Sigmoid colon (tissue), 7 donors: Measurements from ENCODE around the gene LATS2. TPM values are rescaled to one million over a fixed set of nuclear protein-coding genes. Genes with fewer than 3 reads are reported as not detected.

Experiments used
- DNase-seq: peaks from one replicate; pipeline ENCODE4 v3.0.0-alpha.2; 2019
- H3K27ac ChIP-seq, 4 donors: fragments of 200-600 bp; sonication (generic); one replicate each; pipeline ENCODE4 v1.5.1; 2016 to 2019; ENCODE audit warnings: mild to moderate bottlenecking in 1 of 4
- H3K27me3 ChIP-seq, 3 donors: fragments of 200-600 bp; sonication (generic); one replicate each; pipeline ENCODE4 v1.5.1; 2019; ENCODE audit warnings: mild to moderate bottlenecking in 1 of 3
- H3K36me3 ChIP-seq, 4 donors: fragments of 200-600 bp; sonication (generic); one replicate each; pipeline ENCODE4 v1.5.1; 2016 to 2019
- H3K4me1 ChIP-seq, 4 donors: fragments of 200-600 bp; sonication (generic); one replicate each; pipeline ENCODE4 v1.5.1; 2017 to 2019
- H3K4me3 ChIP-seq, 4 donors: fragments of 200-600 bp; sonication (generic); one replicate each; pipeline ENCODE4 v1.5.1; 2017 to 2019; ENCODE audit warnings: mild to moderate bottlenecking in 2 of 4, moderate library complexity in 1 of 4
- H3K9me3 ChIP-seq, 4 donors: fragments of 200-600 bp in 3 of 4; sonication (generic) in 3 of 4; one replicate each; pipeline versions ENCODE4 v1.5.1 to v1.6.1; 2013 to 2019
- CTCF ChIP-seq, 4 experiments: fragments of 450-650 bp in 3 of 4; fragments of 200-600 bp in 1 of 4; IDR thresholded peaks; one replicate each; pipeline ENCODE4 v1.5.1; 2016 to 2019; ENCODE audit warnings: antibody characterized with exemption in 4 of 4, mild to moderate bottlenecking in 3 of 4, moderate library complexity in 2 of 4
- EP300 ChIP-seq, 4 donors: sonication (generic); formaldehyde crosslinking; IDR thresholded peaks; one replicate each; pipeline ENCODE4 v1.6.1; 2017; ENCODE audit warnings: antibody characterized with exemption in 4 of 4
- POLR2A ChIP-seq, 2 donors: fragments of 450-650 bp; IDR thresholded peaks; one replicate each; pipeline ENCODE4 v1.6.1; 2016; ENCODE audit warnings: antibody characterized with exemption in 2 of 2, mild to moderate bottlenecking in 2 of 2, moderate library complexity in 2 of 2
- POLR2AphosphoS5 ChIP-seq, 4 donors: sonication (generic); formaldehyde crosslinking; IDR thresholded peaks; one replicate each; pipeline ENCODE4 v1.6.1; 2017; ENCODE audit warnings: antibody characterized with exemption in 4 of 4
- WGBS, 2 donors: extraction: QIAGEN DNeasy Blood & Tissue Kit; methylation state at CpG; one replicate each; pipeline ENCODE4 v1.1.7; 2013; 5-methylcytosine and 5-hydroxymethylcytosine counted together
- intact Hi-C: fragments of 100-400 bp; cut with DNase I; formaldehyde crosslinking; loops from one replicate; pipeline ENCODE4 v1.15.1; 2023
- polyA plus RNA-seq, 3 donors: library from polyadenylated mRNA; stranded (reverse); fragments of 200-250 nt; gene quantifications; one replicate each; pipeline ENCODE4 v1.2.3, GENCODE V29; 2013
- total RNA-seq, 4 donors: library from RNA; depleted of rRNA; stranded (reverse); fragments of >200 nt; gene quantifications; one replicate each; pipeline ENCODE4 v1.1.0, GENCODE V29; 2016
- donor health status: healthy with polysubstance abuse.
- donor health status: Bipolar disorder and iron deficiency.
- donor health status: healthy.

Gene LATS2
- total and polyA plus RNA-seq, 7 donors: 3.7 to 45.5 (median 21.8) TPM

GRCh38 chr13:21012211-21012610 is 49.2 kb downstream of the LATS2 start:
- Histone ChIP-seq H3K9me3 (no peaks in the 10 kb centered on the region), H3K4me1 (peaks cover 0 to 84% (median 74%) of the 10 kb centered on the region in 4 donors), H3K27ac (peak overlapping the region; percentile 56 to 77 (median 69)), H3K27me3 (no peaks in the 10 kb centered on the region), H3K36me3 (no peaks in the 10 kb centered on the region), H3K4me3 (no peak overlapping the region)
- no peak for TF ChIP-seq CTCF (IDR thresholded peaks at IDR 0.05)
- TF ChIP-seq EP300 (IDR thresholded peaks at IDR 0.05): no peak
- no peak for TF ChIP-seq POLR2AphosphoS5 (IDR thresholded peaks at IDR 0.05)
- TF ChIP-seq POLR2A (IDR thresholded peaks at IDR 0.05): no peak
- DNase-seq: no peak
- intact Hi-C loops: loop anchor here (5.0 kb wide), 2 partner anchors 45 to 70 kb away; no protein-coding TSS in a partner anchor
- 72 to 74% methylated on average over 5 of the region's 5 CpGs for WGBS, 2 donors

GRCh38 chr13:21011378-21011777 is 50.0 kb downstream of the LATS2 start:
- Histone ChIP-seq H3K27me3 (no peaks in the 10 kb centered on the region), H3K4me3 (no peak overlapping the region), H3K4me1 (peaks cover 0 to 84% (median 72%) of the 10 kb centered on the region in 4 donors), H3K27ac (peak overlapping the region in 3 of 4 donors; percentile 38 to 77 (median 56)), H3K9me3 (no peaks in the 10 kb centered on the region), H3K36me3 (no peaks in the 10 kb centered on the region)
- intact Hi-C loops: loop anchor here (5.0 kb wide), 2 partner anchors 46 to 69 kb away; no protein-coding TSS in a partner anchor
- DNase-seq: no peak
- no peak for TF ChIP-seq EP300 (IDR thresholded peaks at IDR 0.05)
- no peak for TF ChIP-seq POLR2A (IDR thresholded peaks at IDR 0.05)
- no peak for TF ChIP-seq POLR2AphosphoS5 (IDR thresholded peaks at IDR 0.05)
- TF ChIP-seq CTCF (IDR thresholded peaks at IDR 0.05): no peak

- no peak for TF ChIP-seq POLR2AphosphoS5 (IDR thresholded peaks at IDR 0.05)
- TF ChIP-seq EP300 (IDR thresholded peaks at IDR 0.05): no peak
- no peak for TF ChIP-seq CTCF (IDR thresholded peaks at IDR 0.05)
- TF ChIP-seq POLR2A (IDR thresholded peaks at IDR 0.05): no peak
- Histone ChIP-seq H3K9me3 (no peaks in the 10 kb centered on the region), H3K27ac (peak overlapping the region in 3 of 4 donors; percentile 38 to 77 (median 56)), H3K4me1 (peaks cover 0 to 82% (median 70%) of the 10 kb centered on the region in 4 donors), H3K36me3 (no peaks in the 10 kb centered on the region), H3K4me3 (no peak overlapping the region), H3K27me3 (no peaks in the 10 kb centered on the region)
- intact Hi-C loops: loop anchor here (5.0 kb wide), 2 partner anchors 47 to 68 kb away; no protein-coding TSS in a partner anchor
- no peak for DNase-seq
- WGBS, 2 donors: 71 to 76% methylated on average over 1 of the region's 1 CpG
Measured at GRCh38 chr13:21010621-21011020, 50.8 kb downstream of the LATS2 start.

GRCh38 chr13:21009036-21009435 is 52.4 kb downstream of the LATS2 start:
- no peak overlapping the region for H3K27ac ChIP-seq
- H3K36me3 ChIP-seq: no peaks in the 10 kb centered on the region
- no peak for DNase-seq
- no peak overlapping the region for H3K4me3 ChIP-seq
- intact Hi-C loops: no loop called here
- no peaks in the 10 kb centered on the region for H3K27me3 ChIP-seq
- WGBS, 2 donors: 84 to 90% methylated on average over 7 of the region's 7 CpGs
- H3K4me1 ChIP-seq: peaks cover 0 to 76% (median 66%) of the 10 kb centered on the region in 4 donors
- TF ChIP-seq POLR2A (IDR thresholded peaks at IDR 0.05) (no peak), CTCF (IDR thresholded peaks at IDR 0.05) (no peak), EP300 (IDR thresholded peaks at IDR 0.05) (no peak)
- H3K9me3 ChIP-seq: no peaks in the 10 kb centered on the region

GRCh38 chr13:21008026-21008425 is 53.4 kb downstream of the LATS2 start:
- peaks cover 0 to 71% (median 57%) of the 10 kb centered on the region in 4 donors for H3K4me1 ChIP-seq
- DNase-seq: peak; percentile 59
- H3K36me3 ChIP-seq: no peaks in the 10 kb centered on the region
- H3K27me3 ChIP-seq: no peaks in the 10 kb centered on the region
- H3K4me3 ChIP-seq: no peak overlapping the region
- WGBS, 2 donors: 95 to 96% methylated on average over 11 of the region's 11 CpGs
- H3K9me3 ChIP-seq: no peaks in the 10 kb centered on the region
- H3K27ac ChIP-seq: no peak overlapping the region
- TF ChIP-seq POLR2AphosphoS5 (IDR thresholded peaks at IDR 0.05) (no peak), POLR2A (IDR thresholded peaks at IDR 0.05) (no peak), EP300 (IDR thresholded peaks at IDR 0.05) (no peak), CTCF (IDR thresholded peaks at IDR 0.05) (no peak)
- intact Hi-C loops: no loop called here
